RWPE2 (cell line): Measurements from ENCODE around the gene RPRML.

Experiments used
- ATAC-seq: fragments of 200-7000 bp; cut with Tn5 transposase; 3 replicates; pipeline ENCODE4 v1.9.1; 2021; ENCODE audit warnings: low read depth
- DNase-seq: peaks from one replicate; pipeline ENCODE4 v3.0.0-alpha.2; 2020; ENCODE audit warnings: low spot score
- H3K27ac ChIP-seq: fragments of 450-650 bp; 2 replicates; pipeline ENCODE4 v1.5.1; 2017; ENCODE audit warnings: mild to moderate bottlenecking; ENCODE audit not compliant: poor library complexity, severe bottlenecking
- H3K27me3 ChIP-seq: fragments of 250-450 bp; sonication (Bioruptor Pico); 2 replicates; pipeline ENCODE4 v1.5.1; 2021; ENCODE audit warnings: mild to moderate bottlenecking, moderate library complexity; ENCODE audit not compliant: insufficient read depth, poor library complexity, severe bottlenecking
- H3K36me3 ChIP-seq: fragments of 250-450 bp; sonication (Bioruptor Pico); 2 replicates; pipeline ENCODE4 v1.5.1; 2020; ENCODE audit warnings: low read depth, mild to moderate bottlenecking, moderate library complexity
- H3K4me1 ChIP-seq: fragments of 250-450 bp; sonication (Bioruptor Pico); 2 replicates; pipeline ENCODE4 v1.5.1; 2021; ENCODE audit warnings: mild to moderate bottlenecking, moderate library complexity; ENCODE audit not compliant: insufficient read depth, poor library complexity, severe bottlenecking
- H3K4me3 ChIP-seq: fragments of 250-450 bp; sonication (Bioruptor Pico); 2 replicates; pipeline ENCODE4 v1.5.1; 2021; ENCODE audit warnings: mild to moderate bottlenecking, moderate library complexity; ENCODE audit not compliant: severe bottlenecking
- H3K9me3 ChIP-seq: fragments of 250-450 bp; sonication (Bioruptor Pico); 2 replicates; pipeline ENCODE4 v1.5.1; 2021; ENCODE audit warnings: mild to moderate bottlenecking, moderate library complexity; ENCODE audit not compliant: severe bottlenecking
- TF ChIP-seq, protein P1 (sequence below): fragments of 450-650 bp; IDR thresholded peaks from one replicate; pipeline ENCODE4 v1.5.1; 2017; ENCODE audit warnings: mild to moderate bottlenecking, moderate library complexity; ENCODE audit not compliant: poor library complexity, severe bottlenecking

Gene RPRML

DNA sequence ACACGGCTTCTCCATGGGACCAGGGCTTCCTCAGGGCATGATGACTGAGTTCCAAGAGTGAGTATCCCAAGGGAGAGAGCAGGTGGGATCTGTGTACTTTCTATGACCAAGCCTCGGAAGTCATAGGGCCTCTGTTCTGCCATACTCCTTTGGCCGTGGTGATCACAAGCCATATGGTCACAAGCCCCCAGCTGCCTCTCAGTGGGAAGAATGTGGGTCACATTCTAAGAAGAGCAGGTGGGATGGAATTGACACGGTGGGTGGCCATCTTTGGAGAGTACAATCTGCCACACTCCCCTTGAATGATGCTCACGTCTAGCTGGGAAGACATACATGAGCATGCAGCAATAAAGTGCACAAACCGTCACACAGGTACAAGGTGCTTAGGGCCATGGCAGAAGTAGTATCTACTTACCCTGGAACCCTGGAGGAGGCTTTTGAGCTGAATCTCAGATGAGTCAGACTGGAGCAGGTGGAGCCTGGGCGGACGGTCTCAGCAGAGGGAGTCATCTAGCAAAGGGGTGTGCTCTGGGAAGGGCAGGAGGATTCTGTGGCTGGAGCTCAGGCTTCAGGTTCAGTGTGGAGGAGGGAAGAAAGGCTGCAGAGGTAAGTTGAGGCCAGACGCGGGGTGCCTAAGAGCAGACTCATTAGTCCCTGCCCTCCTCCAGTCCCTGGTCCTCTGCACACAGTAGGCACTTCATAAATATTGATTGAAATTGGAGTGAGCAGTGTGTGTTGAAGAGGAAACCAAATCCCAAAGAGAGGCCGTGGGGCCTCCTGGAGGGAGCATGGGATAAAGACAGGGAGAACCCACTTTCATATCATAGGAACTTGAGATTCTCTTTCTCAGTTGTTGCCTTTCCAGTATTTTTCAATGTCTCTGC, 29.5 kb downstream of the RPRML start:
- H3K27me3 ChIP-seq = no peaks in the 10 kb centered on the region
- H3K4me1 ChIP-seq = no peaks in the 10 kb centered on the region
- no peaks in the 10 kb centered on the region for H3K9me3 ChIP-seq
- TF ChIP-seq, protein P1, sequence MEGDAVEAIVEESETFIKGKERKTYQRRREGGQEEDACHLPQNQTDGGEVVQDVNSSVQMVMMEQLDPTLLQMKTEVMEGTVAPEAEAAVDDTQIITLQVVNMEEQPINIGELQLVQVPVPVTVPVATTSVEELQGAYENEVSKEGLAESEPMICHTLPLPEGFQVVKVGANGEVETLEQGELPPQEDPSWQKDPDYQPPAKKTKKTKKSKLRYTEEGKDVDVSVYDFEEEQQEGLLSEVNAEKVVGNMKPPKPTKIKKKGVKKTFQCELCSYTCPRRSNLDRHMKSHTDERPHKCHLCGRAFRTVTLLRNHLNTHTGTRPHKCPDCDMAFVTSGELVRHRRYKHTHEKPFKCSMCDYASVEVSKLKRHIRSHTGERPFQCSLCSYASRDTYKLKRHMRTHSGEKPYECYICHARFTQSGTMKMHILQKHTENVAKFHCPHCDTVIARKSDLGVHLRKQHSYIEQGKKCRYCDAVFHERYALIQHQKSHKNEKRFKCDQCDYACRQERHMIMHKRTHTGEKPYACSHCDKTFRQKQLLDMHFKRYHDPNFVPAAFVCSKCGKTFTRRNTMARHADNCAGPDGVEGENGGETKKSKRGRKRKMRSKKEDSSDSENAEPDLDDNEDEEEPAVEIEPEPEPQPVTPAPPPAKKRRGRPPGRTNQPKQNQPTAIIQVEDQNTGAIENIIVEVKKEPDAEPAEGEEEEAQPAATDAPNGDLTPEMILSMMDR = no peak
- no peak overlapping the region for H3K27ac ChIP-seq
- no peak overlapping the region for H3K4me3 ChIP-seq
- ATAC-seq (peak; percentile 87), DNase-seq (no peak)
- no peaks in the 10 kb centered on the region for H3K36me3 ChIP-seq

DNA sequence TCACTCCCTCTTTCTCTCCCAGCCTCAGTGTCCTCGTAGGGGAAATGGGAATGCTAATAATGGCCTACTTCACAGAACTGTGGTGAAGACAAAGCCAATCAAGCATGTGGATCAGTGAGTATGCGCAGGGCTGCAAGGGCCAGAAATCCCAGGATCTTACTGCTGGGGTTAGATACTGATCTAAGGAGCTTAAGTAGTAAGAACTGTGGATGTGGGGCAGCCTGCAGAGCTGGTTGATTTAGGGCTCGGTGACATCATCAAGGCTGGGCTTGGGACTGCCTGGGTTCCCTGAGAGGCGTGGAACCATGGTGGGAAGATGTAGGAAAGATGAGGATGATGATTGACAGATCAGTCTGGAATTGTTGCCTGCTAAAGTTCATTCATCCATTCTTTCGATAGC, 30.5 kb downstream of the RPRML start:
- Histone ChIP-seq H3K27me3 (no peaks in the 10 kb centered on the region), H3K4me3 (no peak overlapping the region), H3K36me3 (no peaks in the 10 kb centered on the region), H3K9me3 (no peaks in the 10 kb centered on the region), H3K4me1 (no peaks in the 10 kb centered on the region), H3K27ac (no peak overlapping the region)
- TF ChIP-seq, protein P1 = no peak
- DNase-seq = no peak
- no peak for ATAC-seq

DNA sequence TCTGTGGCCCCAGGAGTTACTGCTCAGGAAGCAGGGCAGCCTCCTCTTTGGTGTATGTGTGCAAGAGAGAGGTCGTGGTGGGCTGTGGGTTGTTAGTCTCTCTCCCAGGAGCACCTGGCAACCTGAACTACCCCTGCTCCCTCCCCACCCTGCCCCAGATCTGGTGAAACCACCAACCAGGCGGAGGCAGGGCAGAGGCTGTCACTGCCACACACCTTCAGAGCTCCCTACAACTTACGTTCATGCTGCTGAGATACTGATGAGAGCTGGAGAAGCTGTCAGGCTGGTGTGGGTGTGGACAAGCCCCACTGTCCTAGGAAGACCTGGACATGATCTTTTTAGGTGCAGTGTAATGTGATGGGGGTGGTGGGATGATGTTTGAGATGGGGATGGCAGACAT, 31.8 kb downstream of the RPRML start:
- H3K9me3 ChIP-seq = no peaks in the 10 kb centered on the region
- no peaks in the 10 kb centered on the region for H3K4me1 ChIP-seq
- ATAC-seq (no peak), DNase-seq (no peak)
- no peaks in the 10 kb centered on the region for H3K36me3 ChIP-seq
- no peak overlapping the region for H3K4me3 ChIP-seq
- no peaks in the 10 kb centered on the region for H3K27me3 ChIP-seq
- TF ChIP-seq, protein P1 = no peak
- no peak overlapping the region for H3K27ac ChIP-seq

DNA sequence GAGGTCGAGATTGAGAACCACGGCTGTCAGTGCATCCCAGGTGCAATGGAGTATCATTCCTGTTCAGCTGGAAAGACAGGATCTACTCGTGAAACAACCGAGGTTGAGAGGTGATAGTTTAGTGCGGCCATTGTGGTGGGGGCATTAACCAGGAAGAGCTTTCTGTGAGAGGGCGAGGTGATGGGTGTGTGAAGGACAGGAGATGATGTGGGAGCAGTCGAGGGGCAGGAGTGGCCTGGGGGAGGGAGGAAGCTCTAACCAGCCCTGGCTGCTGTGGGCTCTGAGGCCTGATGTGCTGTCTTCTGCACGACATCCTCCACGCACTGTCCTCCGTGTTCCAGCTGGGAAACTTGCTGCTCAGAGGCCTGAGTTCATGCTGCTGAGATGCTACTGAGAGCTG, 34.1 kb downstream of the RPRML start:
- TF ChIP-seq, protein P1 = no peak
- ATAC-seq (no peak), DNase-seq (no peak)
- Histone ChIP-seq H3K27ac (no peak overlapping the region), H3K9me3 (no peaks in the 10 kb centered on the region), H3K27me3 (no peaks in the 10 kb centered on the region), H3K4me1 (no peaks in the 10 kb centered on the region), H3K36me3 (peaks cover 3% of the 10 kb centered on the region; the same call in 1 of the 2 replicates), H3K4me3 (no peak overlapping the region)
